NCI-H146 (cell line): ENCODE measurements around the gene THY1.
"Not testable (repeated sequence)": the region's sequence is repeated elsewhere in the genome, so short reads cannot be mapped to it uniquely, and the experiment has no call there.

Experiments
- DNase-seq: peaks from one replicate; lab custom pipeline; 2025; lab: John Stamatoyannopoulos, UW

The THY1 gene

GRCh38 chr11:119417726-119418540 is 5.0 kb downstream of the THY1 start:
- DNase-seq: no peak

GRCh38 chr11:119416606-119417580 is 6.1 kb downstream of the THY1 start:
- no peak for DNase-seq

GRCh38 chr11:119415966-119416365 is 7.0 kb downstream of the THY1 start:
- DNase-seq: no peak

DNA sequence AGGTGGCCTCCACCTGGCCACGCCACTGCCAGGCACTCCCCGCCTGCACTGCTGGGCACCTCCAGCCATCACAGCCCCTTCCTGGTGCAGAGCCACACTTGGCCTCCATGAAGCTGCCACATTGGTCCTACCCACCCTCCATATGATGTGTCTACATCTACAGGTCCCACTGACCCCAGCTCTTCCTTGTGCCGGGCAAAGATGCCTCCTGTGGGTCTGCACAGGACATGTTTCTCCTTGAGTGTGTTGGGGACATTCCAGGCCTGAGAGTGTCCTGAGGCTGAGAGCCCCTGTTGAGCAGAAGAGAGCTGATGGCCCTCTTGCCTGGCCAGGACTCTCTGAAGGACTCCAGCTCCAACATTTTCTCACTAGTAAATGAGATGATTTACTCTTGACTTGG is 7.5 kb downstream of the THY1 start:
- DNase-seq: no peak

GRCh38 chr11:119414734-119415133 is 8.2 kb downstream of the THY1 start:
- no peak for DNase-seq

GRCh38 chr11:119414321-119414720 is 8.7 kb downstream of the THY1 start:
- no peak for DNase-seq

DNA sequence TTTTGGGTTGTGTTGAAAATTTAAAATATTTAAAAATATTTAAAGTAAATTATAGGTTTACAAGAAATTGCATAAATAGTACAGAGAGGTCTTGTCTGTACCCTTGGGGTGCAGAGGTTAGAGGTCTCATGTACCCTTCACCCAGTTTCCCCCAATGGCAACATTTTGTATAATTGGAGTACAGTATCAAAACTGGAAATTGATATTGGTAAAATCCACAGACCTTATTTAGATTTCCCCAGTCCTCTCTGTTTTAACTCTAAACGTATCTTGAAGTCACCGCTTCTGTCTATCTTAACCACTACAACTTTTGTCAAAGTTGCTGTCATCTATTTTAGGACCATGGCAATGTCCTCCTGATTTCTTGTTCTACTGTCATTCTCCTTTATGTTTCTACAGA is 10.9 kb downstream of the THY1 start:
- DNase-seq: no peak

- no peak for DNase-seq
Measured at GRCh38 chr11:119410501-119410900, 12.5 kb downstream of the THY1 start.

- no peak for DNase-seq
Measured at GRCh38 chr11:119409731-119410130, 13.2 kb downstream of the THY1 start.

GRCh38 chr11:119406005-119406404 is 17.0 kb downstream of the THY1 start:
- no peak for DNase-seq

DNA sequence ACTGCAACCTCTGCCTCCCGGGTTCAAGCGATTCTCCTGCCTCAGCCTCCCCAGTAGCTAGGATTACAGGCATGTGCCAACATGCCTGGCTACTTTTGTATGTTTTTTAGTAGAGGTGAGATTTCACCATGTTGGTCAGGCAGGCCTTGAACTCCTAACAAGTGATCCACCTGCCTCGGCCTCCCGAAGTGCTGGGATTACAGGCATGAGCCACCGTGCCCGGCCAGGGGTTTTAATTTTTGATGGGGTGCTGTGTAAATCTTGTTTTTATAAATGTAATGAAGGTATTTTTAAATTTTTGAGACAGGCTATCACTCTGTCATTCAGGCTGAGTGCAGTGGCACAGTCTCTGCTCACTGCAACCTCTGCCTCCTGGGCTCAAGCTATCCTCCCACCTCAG is 17.5 kb downstream of the THY1 start:
- not testable (repeated sequence) for DNase-seq

GRCh38 chr11:119404872-119405271 is 18.1 kb downstream of the THY1 start:
- no peak for DNase-seq

DNA sequence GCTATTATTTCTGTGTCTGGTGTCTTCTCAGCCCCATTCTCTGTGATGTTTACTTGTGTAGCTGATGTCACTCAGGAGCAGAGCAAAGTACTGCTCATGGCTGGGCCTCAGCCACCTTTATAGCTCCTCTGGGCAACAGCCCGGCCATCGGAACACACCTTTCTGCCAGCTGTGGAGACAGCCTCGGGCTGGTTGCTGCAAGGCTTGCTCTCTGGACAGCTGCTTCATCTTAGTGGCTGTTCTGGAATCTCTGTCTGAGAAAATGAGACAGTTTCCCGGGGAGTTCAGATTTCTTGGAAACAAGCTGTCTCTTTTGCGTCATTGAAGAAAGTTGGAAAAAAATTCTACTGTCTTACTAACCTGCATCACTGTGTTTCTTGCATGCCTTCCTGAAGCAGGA is 20.0 kb downstream of the THY1 start:
- DNase-seq: no peak

DNA sequence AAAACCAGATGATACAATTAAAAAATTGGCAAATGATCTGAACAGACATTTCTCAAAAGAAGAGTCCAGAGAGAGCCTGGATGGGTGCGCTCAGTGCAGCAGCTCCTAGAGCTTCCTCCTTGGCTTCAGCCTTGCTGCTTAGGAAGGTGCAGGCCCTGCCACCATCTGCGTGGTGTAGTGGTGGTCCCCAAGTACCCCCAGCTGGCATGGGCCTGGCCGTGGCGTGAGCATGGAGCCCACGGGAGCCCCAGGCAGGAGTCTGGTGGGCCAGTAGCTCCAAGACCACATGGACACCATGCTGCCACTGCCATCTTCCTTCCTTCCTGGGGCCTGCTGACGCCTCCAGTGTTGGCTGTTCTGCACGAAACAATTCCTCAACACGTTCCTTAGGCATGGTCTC is 20.5 kb downstream of the THY1 start:
- no peak for DNase-seq

- no peak for DNase-seq
Measured at GRCh38 chr11:119400860-119401259, 22.1 kb downstream of the THY1 start.

DNA sequence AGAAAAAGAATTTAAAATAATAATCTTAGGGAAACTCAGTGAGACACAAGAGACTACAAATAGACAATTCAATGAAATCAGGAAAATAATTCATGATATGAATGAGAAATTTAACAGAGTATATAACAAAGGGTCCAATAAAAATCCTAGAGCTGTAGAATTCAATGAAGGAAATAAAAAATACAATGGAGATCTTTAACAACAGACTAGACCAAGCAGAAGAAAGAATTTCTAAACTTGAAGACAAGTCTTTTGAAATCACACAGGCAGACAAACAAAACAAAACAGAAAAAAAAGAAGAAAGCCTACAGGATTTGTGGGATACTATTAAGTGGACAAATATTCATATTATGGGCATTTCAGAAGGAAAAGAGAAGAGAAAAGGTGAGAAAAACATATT is 25.2 kb downstream of the THY1 start:
- no peak for DNase-seq

DNA sequence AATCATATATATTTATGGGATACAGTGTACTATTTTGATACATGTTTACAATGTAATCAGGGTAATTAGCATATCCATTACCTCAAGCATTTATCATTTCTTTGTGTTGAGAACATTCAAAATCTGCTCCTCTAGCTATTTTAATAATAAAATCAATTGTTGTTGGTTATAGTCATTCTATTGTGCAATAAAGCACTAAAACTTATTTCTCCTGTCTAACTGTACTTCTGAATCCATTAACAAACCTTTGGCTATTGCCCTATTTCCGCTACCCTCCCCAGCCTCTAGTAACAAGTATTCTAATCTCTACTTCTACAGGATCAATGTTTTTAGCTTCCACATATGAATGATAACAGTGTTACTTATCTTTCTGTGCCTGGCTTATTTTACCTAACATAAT is 26.1 kb downstream of the THY1 start:
- no peak for DNase-seq

- DNase-seq: no peak
Measured at GRCh38 chr11:119391275-119391674, 31.7 kb downstream of the THY1 start.

GRCh38 chr11:119389611-119390254 is 33.2 kb downstream of the THY1 start:
- peak; percentile 84 for DNase-seq

DNA sequence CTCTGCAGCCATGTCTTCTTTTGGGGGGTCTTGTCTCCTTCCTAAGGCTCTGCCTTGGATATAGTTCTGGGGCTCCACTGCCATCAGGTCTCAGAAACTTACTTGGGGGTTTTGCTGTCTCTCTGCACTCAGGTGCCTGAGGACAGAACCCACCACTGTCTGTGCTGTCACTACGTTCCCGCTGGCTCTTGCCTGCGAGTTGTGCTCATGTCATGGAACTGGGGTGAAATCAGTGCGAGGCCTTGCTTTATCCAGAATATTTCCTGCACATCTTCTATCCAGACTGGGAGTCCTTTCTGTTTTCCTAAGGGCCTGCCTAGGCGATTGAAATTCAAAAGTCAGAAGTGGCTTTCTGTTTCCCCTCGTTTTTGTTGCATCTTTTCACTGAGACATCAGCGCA is 34.9 kb downstream of the THY1 start:
- no peak for DNase-seq

DNA sequence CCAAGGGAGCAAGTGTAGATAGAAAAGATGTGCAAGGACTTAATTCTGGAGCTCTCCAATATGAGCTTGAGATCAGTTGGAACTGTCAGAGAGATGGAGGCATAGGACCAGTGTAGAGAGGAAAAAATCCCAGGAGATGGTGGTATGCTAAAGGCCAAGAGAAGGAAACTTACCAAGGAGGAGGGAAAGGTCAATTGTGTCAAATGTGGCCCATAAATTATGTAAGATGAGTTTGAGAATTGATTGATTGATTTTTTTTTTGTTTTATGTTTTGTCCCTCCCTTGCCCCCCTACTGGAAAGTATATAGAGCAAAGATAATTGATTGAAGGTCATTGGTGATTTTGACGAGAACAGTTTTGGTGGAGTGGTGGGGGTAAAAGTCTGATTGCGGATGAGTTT is 38.6 kb downstream of the THY1 start:
- DNase-seq: no peak

GRCh38 chr11:119382513-119382912 is 40.5 kb downstream of the THY1 start:
- DNase-seq: not testable (repeated sequence)

GRCh38 chr11:119382101-119382500 is 40.9 kb downstream of the THY1 start:
- DNase-seq: no peak
